GM12874 (cell line): ENCODE measurements around the gene ALG12.

Experiments used
- TF ChIP-seq, protein P1 (sequence below): IDR thresholded peaks from 2 replicates; pipeline ENCODE4 v1.5.1; 2011; ENCODE audit warnings: low read depth, mild to moderate bottlenecking, control low read depth, low read length, moderate library complexity; ENCODE audit not compliant: insufficient read depth

ALG12 gene

DNA sequence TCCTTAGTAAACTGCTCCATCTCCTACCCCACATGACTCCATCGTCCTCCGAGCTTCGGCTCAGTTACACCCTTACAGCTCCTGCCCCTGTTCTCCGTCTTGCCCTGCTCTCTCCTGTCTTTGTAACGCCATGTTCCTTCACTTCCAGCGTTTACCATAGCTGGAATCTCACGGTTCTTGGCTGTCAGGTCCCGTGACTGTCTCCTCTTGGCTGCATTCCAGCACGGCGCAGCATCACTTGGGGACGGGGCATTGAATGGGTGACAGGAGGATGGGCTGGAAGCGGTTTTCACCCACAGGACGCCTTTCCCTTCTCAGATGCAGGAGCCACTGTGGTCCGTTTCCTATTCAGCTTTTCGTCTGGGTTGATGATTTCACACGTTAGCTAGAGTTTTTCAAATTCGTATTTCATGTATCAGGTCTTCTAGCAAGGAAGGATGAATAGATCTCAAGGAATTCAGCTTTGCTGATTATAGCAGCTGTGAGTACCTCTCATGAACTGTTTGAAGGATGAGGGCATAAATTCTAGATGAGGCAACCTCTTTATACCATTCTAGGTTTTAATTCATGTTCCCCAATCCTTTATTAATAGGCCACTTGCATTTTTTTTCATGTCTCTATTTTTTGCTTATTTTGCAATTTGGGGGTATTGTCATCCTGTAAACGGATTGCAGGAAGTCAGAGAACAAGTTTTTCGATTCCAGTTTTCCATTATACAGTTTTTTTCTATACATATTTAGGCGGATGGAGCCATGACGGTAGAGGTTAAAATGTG, 35.5 kb downstream of the ALG12 start:
- TF ChIP-seq, protein P1, sequence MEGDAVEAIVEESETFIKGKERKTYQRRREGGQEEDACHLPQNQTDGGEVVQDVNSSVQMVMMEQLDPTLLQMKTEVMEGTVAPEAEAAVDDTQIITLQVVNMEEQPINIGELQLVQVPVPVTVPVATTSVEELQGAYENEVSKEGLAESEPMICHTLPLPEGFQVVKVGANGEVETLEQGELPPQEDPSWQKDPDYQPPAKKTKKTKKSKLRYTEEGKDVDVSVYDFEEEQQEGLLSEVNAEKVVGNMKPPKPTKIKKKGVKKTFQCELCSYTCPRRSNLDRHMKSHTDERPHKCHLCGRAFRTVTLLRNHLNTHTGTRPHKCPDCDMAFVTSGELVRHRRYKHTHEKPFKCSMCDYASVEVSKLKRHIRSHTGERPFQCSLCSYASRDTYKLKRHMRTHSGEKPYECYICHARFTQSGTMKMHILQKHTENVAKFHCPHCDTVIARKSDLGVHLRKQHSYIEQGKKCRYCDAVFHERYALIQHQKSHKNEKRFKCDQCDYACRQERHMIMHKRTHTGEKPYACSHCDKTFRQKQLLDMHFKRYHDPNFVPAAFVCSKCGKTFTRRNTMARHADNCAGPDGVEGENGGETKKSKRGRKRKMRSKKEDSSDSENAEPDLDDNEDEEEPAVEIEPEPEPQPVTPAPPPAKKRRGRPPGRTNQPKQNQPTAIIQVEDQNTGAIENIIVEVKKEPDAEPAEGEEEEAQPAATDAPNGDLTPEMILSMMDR: no peak

DNA sequence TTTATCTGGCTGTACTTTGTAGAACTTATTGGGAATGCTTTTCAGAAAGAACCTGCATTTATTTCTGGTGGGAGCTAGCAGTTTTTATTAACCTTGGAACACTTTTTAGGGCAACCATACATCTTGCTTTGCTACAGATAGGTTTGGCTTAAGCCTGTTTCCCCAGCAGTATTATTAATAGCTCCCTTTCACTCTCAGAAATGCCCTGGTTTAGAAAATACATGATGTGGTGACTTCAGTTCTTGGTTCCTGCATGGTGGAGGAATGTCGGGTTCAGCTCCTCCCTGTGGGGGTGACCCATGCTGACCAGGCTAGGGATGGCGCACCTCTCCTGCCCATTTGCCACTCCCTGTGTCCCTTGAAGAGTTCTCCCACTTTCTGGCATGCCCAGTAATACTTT, 36.4 kb downstream of the ALG12 start:
- TF ChIP-seq, protein P1: no peak

DNA sequence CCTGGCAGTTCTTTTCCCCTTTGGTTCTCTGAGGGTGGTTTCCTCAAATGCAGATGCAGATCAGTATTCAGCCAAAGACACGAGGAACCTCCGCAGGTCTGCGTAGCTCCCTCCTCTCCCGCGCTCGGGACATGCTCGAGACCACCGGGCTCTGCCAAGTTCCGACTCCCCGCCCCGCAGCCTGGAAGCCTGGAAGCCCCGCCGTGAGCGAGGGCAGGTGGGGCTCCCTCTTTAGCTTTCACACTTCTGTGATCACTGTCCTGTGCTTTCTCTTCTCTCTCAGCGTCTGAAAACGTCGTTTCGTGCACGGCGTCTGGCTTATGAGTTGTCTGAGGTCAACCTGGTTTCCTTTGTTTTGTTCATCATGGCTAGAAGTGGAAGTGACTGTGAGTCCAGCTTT, 38.0 kb downstream of the ALG12 start:
- TF ChIP-seq, protein P1: no peak

DNA sequence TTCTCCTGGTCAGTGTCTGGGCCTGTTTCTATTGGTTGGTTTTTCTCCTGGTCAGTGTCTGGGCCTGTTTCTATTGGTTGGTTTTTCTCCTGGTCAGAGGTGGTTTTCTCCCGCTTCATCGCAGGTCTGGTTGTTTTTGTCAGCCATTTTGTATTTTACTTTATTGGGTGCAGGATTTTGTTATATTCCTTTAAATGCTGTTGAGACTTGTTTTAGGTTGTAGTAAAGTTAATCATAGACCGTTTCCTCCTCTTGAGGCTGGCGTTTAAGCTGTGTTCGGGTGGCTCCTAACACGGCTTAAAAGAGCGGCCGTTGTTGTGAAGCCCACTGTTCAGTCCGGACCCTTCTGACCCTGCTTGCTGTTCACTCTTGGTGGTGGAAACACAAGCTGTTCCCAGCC, 38.4 kb downstream of the ALG12 start:
- TF ChIP-seq, protein P1: no peak

DNA sequence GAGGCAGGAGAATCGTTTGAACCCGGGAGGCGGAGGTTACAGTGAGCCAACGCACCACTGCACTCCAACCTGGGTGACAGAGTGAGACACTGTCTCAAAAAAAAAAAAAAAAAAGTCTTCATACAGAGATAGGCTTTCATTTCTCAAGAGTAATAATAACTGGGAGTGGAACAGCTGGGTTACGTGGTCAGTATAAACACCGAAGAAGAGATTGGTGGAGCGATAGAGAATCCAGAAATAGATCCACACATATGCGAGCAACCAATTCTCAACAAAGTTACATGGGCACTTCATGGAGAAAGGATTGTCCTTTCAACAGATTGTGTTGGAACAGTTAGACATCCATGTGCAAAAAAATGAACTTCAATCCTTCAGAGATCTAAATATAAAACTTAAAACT, 40.0 kb downstream of the ALG12 start:
- TF ChIP-seq, protein P1: no peak

DNA sequence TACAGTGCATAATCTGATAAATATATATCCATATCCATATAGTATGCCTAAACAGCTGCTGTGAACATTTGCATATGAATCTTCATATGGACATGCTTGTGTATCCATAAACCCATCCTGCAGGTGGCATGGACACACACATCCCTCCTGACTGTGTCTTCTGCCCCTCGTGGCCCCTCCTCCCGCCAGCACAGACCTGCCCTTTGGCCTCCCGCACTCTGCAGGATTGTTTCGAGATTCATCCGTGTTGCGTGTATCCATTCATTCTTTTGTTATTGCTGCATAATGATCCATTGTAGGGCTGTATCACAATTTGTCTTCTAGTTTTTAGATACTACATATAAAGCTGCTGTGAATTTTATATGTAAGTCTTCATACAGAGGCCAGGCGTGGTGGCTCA, 40.6 kb downstream of the ALG12 start:
- TF ChIP-seq, protein P1: no peak

DNA sequence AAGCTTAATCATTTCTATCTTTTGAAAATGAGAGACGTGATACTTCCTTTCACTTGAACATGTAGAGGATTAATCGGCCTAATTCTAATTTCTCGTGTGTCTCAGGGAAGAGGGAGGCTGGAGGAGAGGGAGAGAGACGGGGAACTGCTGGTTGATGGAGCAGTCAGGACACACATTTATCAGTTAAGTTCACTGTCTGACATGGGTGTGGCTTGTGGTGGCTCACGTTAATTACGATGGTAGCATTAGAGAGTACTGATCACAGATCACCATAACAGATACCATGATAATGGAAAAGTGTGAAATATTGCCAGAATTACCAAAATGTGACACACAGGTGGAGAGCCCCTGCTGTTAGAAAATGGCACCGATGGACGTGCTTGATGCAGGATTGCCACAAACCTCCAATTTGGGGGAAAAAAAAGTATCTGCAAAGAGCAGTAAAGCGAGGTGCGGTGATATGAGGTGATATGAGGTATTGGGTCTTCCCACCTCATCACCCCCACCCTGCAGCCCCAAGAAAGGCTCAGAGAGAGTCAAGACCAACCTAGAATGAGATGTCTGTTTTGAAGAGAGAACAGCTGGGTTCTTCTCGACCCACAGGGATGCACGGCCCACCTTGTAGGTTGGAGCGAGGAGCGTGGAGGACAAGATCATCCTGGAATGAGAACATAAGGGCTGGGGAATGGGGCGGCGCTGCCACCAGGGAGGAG, 44.9 kb downstream of the ALG12 start:
- TF ChIP-seq, protein P1: no peak
